PC-3 (cell line): ENCODE data around the gene RANBP10.

Experiments used
- EZH2 ChIP-seq: fragments of 300-600 bp; sonication (generic); IDR thresholded peaks from one replicate; pipeline ENCODE4 v1.6.1; 2017; ENCODE audit warnings: antibody characterized with exemption, mild to moderate bottlenecking, low read length; ENCODE audit not compliant: unreplicated experiment
- EZH2phosphoT487 ChIP-seq: fragments of 300-600 bp; sonication (generic); IDR thresholded peaks from 2 replicates; pipeline ENCODE4 v1.6.1; 2018; ENCODE audit warnings: mild to moderate bottlenecking, antibody characterized with exemption, low read length, borderline replicate concordance
- TF ChIP-seq, protein P1 (sequence below): fragments of 300-600 bp; sonication (generic); conservative IDR thresholded peaks from 2 replicates; pipeline ENCODE4 v1.5.1; 2017; ENCODE audit warnings: antibody characterized with exemption, low read depth, mild to moderate bottlenecking, low read length

DNA sequence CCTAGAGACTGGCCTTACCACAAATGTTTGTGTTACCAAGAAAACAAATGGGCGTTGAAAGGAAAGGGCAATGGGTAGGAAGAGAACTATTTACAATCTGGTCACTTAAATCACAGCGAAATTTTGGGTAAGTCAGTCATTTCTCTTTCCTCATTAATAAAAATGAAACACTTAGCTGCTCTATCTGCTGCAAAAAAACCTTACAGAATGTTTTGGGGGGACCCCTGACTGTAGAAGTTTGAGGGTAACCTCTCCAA is 39.6 kb upstream of the RANBP10 start:
- TF ChIP-seq, protein P1, sequence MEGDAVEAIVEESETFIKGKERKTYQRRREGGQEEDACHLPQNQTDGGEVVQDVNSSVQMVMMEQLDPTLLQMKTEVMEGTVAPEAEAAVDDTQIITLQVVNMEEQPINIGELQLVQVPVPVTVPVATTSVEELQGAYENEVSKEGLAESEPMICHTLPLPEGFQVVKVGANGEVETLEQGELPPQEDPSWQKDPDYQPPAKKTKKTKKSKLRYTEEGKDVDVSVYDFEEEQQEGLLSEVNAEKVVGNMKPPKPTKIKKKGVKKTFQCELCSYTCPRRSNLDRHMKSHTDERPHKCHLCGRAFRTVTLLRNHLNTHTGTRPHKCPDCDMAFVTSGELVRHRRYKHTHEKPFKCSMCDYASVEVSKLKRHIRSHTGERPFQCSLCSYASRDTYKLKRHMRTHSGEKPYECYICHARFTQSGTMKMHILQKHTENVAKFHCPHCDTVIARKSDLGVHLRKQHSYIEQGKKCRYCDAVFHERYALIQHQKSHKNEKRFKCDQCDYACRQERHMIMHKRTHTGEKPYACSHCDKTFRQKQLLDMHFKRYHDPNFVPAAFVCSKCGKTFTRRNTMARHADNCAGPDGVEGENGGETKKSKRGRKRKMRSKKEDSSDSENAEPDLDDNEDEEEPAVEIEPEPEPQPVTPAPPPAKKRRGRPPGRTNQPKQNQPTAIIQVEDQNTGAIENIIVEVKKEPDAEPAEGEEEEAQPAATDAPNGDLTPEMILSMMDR, result no peak
- no peak for TF ChIP-seq EZH2
- no peak for TF ChIP-seq EZH2phosphoT487
